GM19351 (cell line): ENCODE results near the gene PLEKHS1.
"Not testable (repeated sequence)": the region's sequence is repeated elsewhere in the genome, so short reads cannot be mapped to it uniquely, and the experiment has no call there.

Experiments
- ATAC-seq: cut with Tn5 transposase; IDR thresholded peaks from one replicate; pipeline ENCODE4 v1.9.1; 2021; ENCODE audit warnings: mild to moderate bottlenecking, moderate library complexity; ENCODE audit not compliant: unreplicated experiment

PLEKHS1 gene

DNA sequence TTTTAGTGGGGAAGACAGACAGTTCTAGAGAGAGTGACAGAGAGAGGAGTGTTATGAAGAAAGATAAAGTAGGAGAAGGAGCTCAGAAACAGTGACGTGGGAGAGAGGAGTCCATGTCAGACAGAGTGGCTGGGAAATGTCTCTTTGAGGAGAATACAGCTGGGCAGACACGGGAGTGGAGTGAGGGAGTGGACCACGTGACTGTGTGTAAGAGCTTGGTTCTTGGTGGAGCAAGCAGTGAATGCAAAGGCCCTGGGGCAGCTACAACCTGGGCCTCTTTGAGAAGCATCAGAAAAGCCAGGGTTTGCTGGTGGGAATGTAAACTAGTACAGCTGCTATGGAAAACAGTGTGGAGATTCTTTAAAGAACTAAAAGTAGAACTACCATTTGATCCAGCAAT lies 11.9 kb upstream of the PLEKHS1 start:
- ATAC-seq: no peak

GRCh38 chr10:113740850-113741249 lies 10.6 kb upstream of the PLEKHS1 start:
- ATAC-seq: no peak

- no peak for ATAC-seq
These were observed 9.0 kb upstream of the PLEKHS1 start for GRCh38 chr10:113742466-113742865.

GRCh38 chr10:113743594-113743993 lies 7.9 kb upstream of the PLEKHS1 start:
- no peak for ATAC-seq

DNA sequence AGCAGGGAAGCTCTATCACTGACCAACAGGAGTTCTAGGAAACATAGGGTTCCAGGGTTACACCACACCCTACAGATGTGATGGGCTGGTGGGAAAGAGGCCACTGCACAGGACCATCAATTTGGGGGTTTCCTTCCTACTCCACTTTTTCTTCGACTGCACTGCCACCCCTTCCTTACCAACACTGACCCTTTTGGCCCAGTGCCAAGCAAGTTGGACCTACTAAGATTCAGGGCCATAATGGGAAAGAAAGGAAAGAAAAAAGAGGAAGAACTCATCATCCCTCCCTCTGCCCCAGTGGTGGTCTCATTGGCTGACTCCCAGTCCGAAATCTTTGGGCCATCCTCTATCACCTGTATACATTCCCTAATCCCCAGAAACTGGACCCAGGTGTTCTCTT lies 6.1 kb upstream of the PLEKHS1 start:
- ATAC-seq: no peak

- no peak for ATAC-seq
These were observed 5.1 kb upstream of the PLEKHS1 start for GRCh38 chr10:113746217-113746957.

GRCh38 chr10:113752553-113752952 lies 1.1 kb downstream of the PLEKHS1 start:
- no peak for ATAC-seq

GRCh38 chr10:113753020-113753692 lies 1.7 kb downstream of the PLEKHS1 start:
- no peak for ATAC-seq

DNA sequence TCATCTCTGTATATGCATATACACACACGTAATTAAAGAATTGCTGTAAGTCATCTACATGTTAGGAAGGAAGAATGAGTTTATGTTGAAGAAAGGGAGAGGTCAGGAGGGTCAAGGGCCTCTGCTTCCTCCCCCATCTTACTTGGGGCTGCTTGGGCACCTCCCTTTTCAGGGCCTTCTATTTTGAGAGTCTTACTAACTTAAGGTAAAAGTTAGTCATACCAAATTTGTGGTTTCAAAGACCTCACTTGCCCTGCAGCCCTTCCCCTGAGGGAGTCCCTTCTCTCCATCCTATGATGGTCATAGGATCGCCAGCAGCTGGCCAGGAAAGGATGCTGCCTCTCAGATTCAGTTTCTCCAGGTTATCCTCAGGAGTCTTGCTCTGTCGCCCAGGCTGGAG lies 2.6 kb downstream of the PLEKHS1 start:
- no peak for ATAC-seq

DNA sequence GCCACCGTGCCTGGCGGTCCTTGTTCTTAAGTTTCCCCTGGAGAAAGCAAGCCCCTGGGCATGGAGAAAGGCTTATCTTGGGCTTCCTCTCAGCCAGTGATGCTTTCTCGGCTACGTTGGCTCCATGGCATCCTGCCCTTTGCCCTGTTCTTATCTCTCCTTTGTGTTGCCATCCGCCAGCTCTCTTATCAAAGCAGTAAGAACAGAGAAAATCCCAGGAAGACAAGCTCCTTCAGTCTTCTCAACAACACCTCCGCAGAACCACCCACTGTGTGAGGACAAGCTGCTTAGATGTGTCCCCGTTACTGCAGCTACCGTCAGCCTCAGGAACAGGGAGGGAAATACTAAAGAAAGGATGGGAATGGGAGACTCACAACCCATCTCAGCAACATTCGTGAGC lies 3.3 kb downstream of the PLEKHS1 start:
- no peak for ATAC-seq

DNA sequence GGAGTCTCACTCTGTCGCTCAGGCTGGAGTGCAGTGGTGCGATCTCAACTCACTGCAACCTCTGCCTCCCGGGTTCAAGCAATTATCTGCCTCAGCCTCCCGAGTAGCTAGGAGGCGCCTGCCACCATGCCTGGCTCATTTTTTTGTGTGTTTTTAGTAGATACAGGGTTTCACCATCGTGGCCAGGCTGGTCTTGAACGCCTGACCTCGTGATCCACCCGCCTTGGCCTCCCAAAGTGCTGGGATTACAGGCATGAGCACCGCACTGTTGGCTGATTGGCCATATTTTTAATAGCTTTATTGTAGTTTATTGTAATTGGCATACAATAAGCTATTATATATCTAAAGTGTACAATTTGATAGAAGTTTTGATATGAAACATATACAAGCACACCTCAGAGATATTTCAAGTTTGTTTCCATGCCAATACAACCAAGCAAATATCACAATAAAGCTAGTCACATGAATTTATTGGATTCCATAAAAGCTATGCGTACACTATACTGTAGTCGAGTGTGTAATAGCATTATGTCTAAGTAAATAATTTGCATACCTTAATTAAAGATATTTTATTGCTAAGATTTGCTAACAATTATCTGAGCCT lies 5.6 kb downstream of the PLEKHS1 start:
- no peak for ATAC-seq

DNA sequence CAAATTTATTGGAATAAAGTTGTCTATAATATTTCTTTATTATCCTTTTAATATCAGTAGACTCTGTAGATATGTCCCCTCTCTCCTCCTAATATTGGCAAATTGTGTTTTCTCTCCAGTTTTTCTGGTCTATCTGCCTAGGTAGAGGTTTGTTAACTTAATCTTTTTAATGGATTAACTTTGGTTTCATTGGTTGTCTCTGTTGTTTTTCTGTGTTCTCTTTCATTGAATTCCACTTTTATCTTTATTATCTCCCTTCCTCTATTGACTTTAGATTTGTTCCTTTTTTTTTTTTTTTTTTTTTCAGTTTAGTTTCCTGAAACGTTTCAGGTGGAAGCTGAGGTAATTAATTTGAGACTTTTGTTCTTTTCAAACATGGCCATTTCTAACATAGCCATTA lies 10.6 kb downstream of the PLEKHS1 start:
- no peak for ATAC-seq

DNA sequence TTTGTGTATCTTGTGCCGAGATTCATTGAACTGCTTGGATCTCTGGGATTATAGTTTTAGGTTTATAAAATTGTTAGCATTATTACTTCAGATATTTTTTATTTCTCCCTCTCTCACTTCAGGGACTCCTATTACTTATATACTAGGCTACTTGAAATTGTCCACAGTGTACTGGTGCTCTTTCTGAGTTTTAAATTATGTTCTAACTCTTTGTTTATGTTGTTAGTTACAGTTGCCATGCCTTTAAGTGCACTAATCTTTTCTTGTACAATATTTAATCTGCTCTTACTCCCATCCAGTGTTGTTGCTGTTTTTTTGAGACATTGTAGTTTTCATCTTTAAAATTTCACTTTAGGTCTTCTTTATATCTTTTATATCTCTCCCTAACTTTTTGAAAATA lies 13.1 kb downstream of the PLEKHS1 start:
- no peak for ATAC-seq

- no peak for ATAC-seq
These were observed 14.4 kb downstream of the PLEKHS1 start for GRCh38 chr10:113765910-113766309.

- ATAC-seq: no peak
These were observed 15.7 kb downstream of the PLEKHS1 start for GRCh38 chr10:113767222-113767621.

GRCh38 chr10:113770346-113770745 lies 18.9 kb downstream of the PLEKHS1 start:
- no peak for ATAC-seq

DNA sequence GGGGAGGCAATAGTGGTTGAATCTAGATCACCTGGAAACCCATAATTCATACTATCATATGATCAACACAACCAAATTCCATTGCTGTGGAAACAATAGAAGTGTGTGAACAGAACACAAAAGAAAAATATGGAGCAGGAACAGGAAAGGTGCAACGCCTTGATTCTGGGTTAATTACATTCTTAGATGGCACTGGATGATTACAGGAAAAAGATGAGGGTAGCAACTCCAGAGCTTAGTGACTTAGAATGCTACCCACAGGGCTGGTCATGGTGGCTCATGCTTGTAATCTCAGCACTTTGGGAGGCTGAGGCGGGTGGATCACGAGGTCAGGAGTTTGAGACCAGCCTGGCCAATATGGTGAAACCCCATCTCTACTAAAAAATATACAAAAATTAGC lies 19.6 kb downstream of the PLEKHS1 start:
- ATAC-seq: not testable (repeated sequence)

DNA sequence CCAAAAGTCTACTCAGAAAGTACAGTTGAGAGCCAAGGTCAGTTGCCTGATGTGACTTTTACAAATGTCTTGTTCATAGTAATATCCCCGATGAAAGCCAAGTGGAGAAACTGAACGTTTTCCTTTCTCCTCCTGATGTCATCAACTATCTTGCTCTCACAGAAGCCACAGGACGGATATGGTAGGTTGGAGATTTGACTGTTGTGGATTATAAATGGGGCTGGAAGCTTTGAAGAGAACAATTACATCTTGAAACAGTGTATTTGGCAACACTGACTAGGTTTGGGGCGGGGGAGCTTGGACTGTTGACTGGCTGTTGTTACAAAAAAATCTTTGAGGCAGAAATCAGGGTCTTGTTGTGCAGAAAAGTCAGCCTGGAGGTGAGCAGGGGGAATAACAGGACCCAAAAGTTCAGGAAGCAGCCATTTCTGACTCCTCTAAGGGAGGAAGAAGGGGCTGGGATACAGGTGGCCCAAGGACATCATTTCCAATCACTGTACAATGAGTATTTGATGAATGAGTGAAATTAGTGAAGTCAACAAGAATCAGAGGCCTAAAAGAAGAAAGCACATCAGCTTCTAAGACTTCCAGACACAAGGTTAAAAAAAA lies 24.3 kb downstream of the PLEKHS1 start:
- ATAC-seq: no peak

DNA sequence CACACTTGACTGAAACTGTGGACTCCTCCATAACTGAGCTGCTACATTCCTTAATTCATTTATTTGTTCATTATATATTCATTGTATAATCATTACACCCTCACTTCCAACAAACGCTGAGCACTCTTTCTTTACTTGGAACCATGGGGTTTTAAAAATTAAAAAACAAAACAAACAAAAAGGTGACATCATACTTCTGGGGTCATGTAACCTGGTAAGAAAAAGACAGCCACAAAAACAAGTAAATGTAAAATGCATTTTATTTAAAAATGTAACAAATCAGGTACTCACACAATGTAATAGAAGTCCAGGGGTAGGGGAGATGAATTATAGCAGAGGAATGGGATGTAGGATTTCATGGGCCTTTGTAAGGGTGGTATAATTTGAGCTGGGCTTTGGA lies 25.1 kb downstream of the PLEKHS1 start:
- ATAC-seq: no peak

- no peak for ATAC-seq
These were observed 29.3 kb downstream of the PLEKHS1 start for GRCh38 chr10:113780681-113781250.

- no peak for ATAC-seq
These were observed 30.9 kb downstream of the PLEKHS1 start for GRCh38 chr10:113782367-113782766.
